Stimulated activated CD8-positive, alpha-beta memory T cell treated with anti-CD3 and anti-CD28 coated beads, Interleukin-4, amount 100 ng/mL, for 24 hours (primary cell): ENCODE results near the gene ASXL2.
"Not testable (repeated sequence)": the region's sequence is repeated elsewhere in the genome, so short reads cannot be mapped to it uniquely, and the experiment has no call there.

Source experiments
- DNase-seq: peaks from one replicate; pipeline ENCODE4 v3.0.0-alpha.2; 2020; ENCODE audit warnings: low read depth

Gene ASXL2

GRCh38 chr2:25878361-25879132, at the start of gene ASXL2:
Gene ASXL2 (minus strand): TSS chr2:25878487. CDS start chr2:25878222, 265 bp downstream.
- peak; percentile 96 for DNase-seq

- no peak for DNase-seq
These were observed 48.9 kb upstream of the ASXL2 start for GRCh38 chr2:25926984-25927756.

GRCh38 chr2:25922501-25922900, 44.2 kb upstream of the ASXL2 start:
- no peak for DNase-seq

GRCh38 chr2:25920786-25921415, 42.6 kb upstream of the ASXL2 start:
- DNase-seq: no peak

GRCh38 chr2:25920336-25920735, 42.0 kb upstream of the ASXL2 start:
- DNase-seq: no peak

- no peak for DNase-seq
These were observed 39.5 kb upstream of the ASXL2 start for GRCh38 chr2:25917832-25918231.

GRCh38 chr2:25917411-25917810, 39.1 kb upstream of the ASXL2 start:
- not testable (repeated sequence) for DNase-seq

- DNase-seq: peak; percentile 16
These were observed 37.9 kb upstream of the ASXL2 start for GRCh38 chr2:25915944-25916772.

- DNase-seq: not testable (repeated sequence)
These were observed 37.1 kb upstream of the ASXL2 start for GRCh38 chr2:25915411-25915810.

- not testable (repeated sequence) for DNase-seq
These were observed 35.3 kb upstream of the ASXL2 start for GRCh38 chr2:25913696-25913973.

- DNase-seq: no peak
These were observed 34.8 kb upstream of the ASXL2 start for GRCh38 chr2:25912851-25913695.

GRCh38 chr2:25909574-25909973, 31.3 kb upstream of the ASXL2 start:
- DNase-seq: not testable (repeated sequence)

- no peak for DNase-seq
These were observed 26.8 kb upstream of the ASXL2 start for GRCh38 chr2:25905126-25905525.

- DNase-seq: no peak
These were observed 25.0 kb upstream of the ASXL2 start for GRCh38 chr2:25903216-25903776.

- no peak for DNase-seq
These were observed 21.2 kb upstream of the ASXL2 start for GRCh38 chr2:25899404-25899970.

GRCh38 chr2:25897506-25897905, 19.2 kb upstream of the ASXL2 start:
- no peak for DNase-seq

GRCh38 chr2:25896308-25896707, 18.0 kb upstream of the ASXL2 start:
- not testable (repeated sequence) for DNase-seq

- no peak for DNase-seq
These were observed 17.3 kb upstream of the ASXL2 start for GRCh38 chr2:25895610-25896009.

- DNase-seq: no peak
These were observed 16.7 kb upstream of the ASXL2 start for GRCh38 chr2:25895018-25895417.

- no peak for DNase-seq
These were observed 16.0 kb upstream of the ASXL2 start for GRCh38 chr2:25894135-25894830.
